HuH-7 (cell line): Measurements from ENCODE around the gene HES7.

Experiments
- DNase-seq: peaks from one replicate; pipeline ENCODE4 v3.0.0; 2011; ENCODE audit warnings: low spot score

HES7 gene

GRCh38 chr17:8142887-8143580 lies 19.1 kb upstream of the HES7 start:
- DNase-seq, result no peak

- DNase-seq, result no peak
These were observed 18.4 kb upstream of the HES7 start for GRCh38 chr17:8142158-8142886.

- DNase-seq, result no peak
These were observed 17.8 kb upstream of the HES7 start for GRCh38 chr17:8141741-8142140.

GRCh38 chr17:8141045-8141444 lies 17.1 kb upstream of the HES7 start:
- DNase-seq, result no peak

- DNase-seq, result no peak
These were observed 16.4 kb upstream of the HES7 start for GRCh38 chr17:8140065-8141029.

GRCh38 chr17:8138672-8139371 lies 14.9 kb upstream of the HES7 start:
- DNase-seq, result peak; percentile 75

- no peak for DNase-seq
These were observed 14.4 kb upstream of the HES7 start for GRCh38 chr17:8138374-8138671.

- DNase-seq, result no peak
These were observed 13.9 kb upstream of the HES7 start for GRCh38 chr17:8137645-8138373.

GRCh38 chr17:8133941-8134340 lies 10.0 kb upstream of the HES7 start:
- no peak for DNase-seq

- DNase-seq, result no peak
These were observed 9.5 kb upstream of the HES7 start for GRCh38 chr17:8133399-8133798.

GRCh38 chr17:8131844-8132441 lies 8.0 kb upstream of the HES7 start:
- no peak for DNase-seq

- DNase-seq, result no peak
These were observed 4.3 kb upstream of the HES7 start for GRCh38 chr17:8128125-8128784.

GRCh38 chr17:8126491-8127066 lies 2.7 kb upstream of the HES7 start:
- DNase-seq, result peak; percentile 42

- DNase-seq, result no peak
These were observed 2.1 kb upstream of the HES7 start for GRCh38 chr17:8125947-8126490.

- DNase-seq, result peak; percentile 56
These were observed 1.4 kb upstream of the HES7 start for GRCh38 chr17:8125154-8125946.

GRCh38 chr17:8124350-8125153 lies 646 bp upstream of the HES7 start:
- DNase-seq, result no peak

- DNase-seq, result no peak
These were observed 797 bp downstream of the HES7 start for GRCh38 chr17:8122924-8123694.
